GM21717 (cell line): ENCODE data around the gene RPS5.
"Not testable (repeated sequence)": the region's sequence is repeated elsewhere in the genome, so short reads cannot be mapped to it uniquely, and the experiment has no call there.

ENCODE experiments used
- ATAC-seq: cut with Tn5 transposase; IDR thresholded peaks from one replicate; pipeline ENCODE4 v1.9.1; 2021; ENCODE audit warnings: mild to moderate bottlenecking, moderate library complexity; ENCODE audit not compliant: unreplicated experiment

RPS5 gene

GRCh38 chr19:58386576-58387337, at the start of gene RPS5:
RPS5 (plus strand) TSS chr19:58387269; CDS start chr19:58388138, 869 bp downstream.
- peak; percentile 76 for ATAC-seq

- ATAC-seq = no peak
Observed at GRCh38 chr19:58338336-58338735, 48.7 kb upstream of the RPS5 start.

- ATAC-seq = no peak
Observed at GRCh38 chr19:58338825-58339558, 48.1 kb upstream of the RPS5 start.

GRCh38 chr19:58345558-58345957, 41.5 kb upstream of the RPS5 start:
- ATAC-seq = no peak

GRCh38 chr19:58346961-58347929, 39.8 kb upstream of the RPS5 start:
- peak; percentile 67 for ATAC-seq

GRCh38 chr19:58348080-58348479, 39.0 kb upstream of the RPS5 start:
- ATAC-seq = not testable (repeated sequence)

GRCh38 chr19:58349590-58349989, 37.5 kb upstream of the RPS5 start:
- no peak for ATAC-seq

GRCh38 chr19:58350001-58350861, 36.8 kb upstream of the RPS5 start:
- no peak for ATAC-seq

GRCh38 chr19:58350871-58351557, 36.1 kb upstream of the RPS5 start:
- ATAC-seq = no peak

- no peak for ATAC-seq
Observed at GRCh38 chr19:58351558-58351878, 35.6 kb upstream of the RPS5 start.

- no peak for ATAC-seq
Observed at GRCh38 chr19:58351990-58352755, 34.9 kb upstream of the RPS5 start.

GRCh38 chr19:58352760-58353671, 34.1 kb upstream of the RPS5 start, which contains the start of gene A1BG:
A1BG (minus strand) TSS chr19:58353492; CDS start chr19:58353437, 55 bp downstream.
- no peak for ATAC-seq

- no peak for ATAC-seq
Observed at GRCh38 chr19:58353717-58354477, 33.2 kb upstream of the RPS5 start.

- ATAC-seq = no peak
Observed at GRCh38 chr19:58354478-58355030, 32.5 kb upstream of the RPS5 start.

GRCh38 chr19:58355215-58355796, 31.8 kb upstream of the RPS5 start:
- ATAC-seq = no peak
